GM23338 (cell line): ENCODE results near the gene CTNNA3. TPM values are rescaled to one million over a fixed set of nuclear protein-coding genes. Genes with fewer than 3 reads are reported as not detected.

ENCODE experiments used
- ATAC-seq: fragments of 200-7000 bp; cut with Tn5 transposase; 3 replicates; pipeline ENCODE4 v1.9.1; 2020
- DNase-seq: peaks from one replicate; pipeline ENCODE4 v3.0.0-alpha.2; 2015; ENCODE audit warnings: low spot score
- H2AFZ ChIP-seq: fragments of 200-600 bp; sonication (generic); 2 replicates; pipeline ENCODE4 v1.8.0; 2016; ENCODE audit warnings: antibody characterized with exemption, mild to moderate bottlenecking, moderate library complexity
- H3F3A ChIP-seq: fragments of 200-600 bp; sonication (generic); replicated peaks from 2 replicates; pipeline ENCODE4 v1.8.0; 2017; ENCODE audit warnings: antibody characterized with exemption, mixed run types, low read depth
- H3K27ac ChIP-seq: fragments of 200-600 bp; sonication (generic); 2 replicates; pipeline ENCODE4 v1.6.1; 2016; ENCODE audit warnings: low read depth
- H3K27me3 ChIP-seq: fragments of 200-600 bp; sonication (generic); 2 replicates; pipeline ENCODE4 v1.8.0; 2016; ENCODE audit warnings: mild to moderate bottlenecking, mixed run types, moderate library complexity; ENCODE audit not compliant: insufficient read depth
- H3K36me3 ChIP-seq: fragments of 200-600 bp; sonication (generic); 2 replicates; pipeline ENCODE4 v1.8.0; 2016; ENCODE audit warnings: mild to moderate bottlenecking; ENCODE audit not compliant: insufficient read depth
- H3K4me1 ChIP-seq: fragments of 200-600 bp; sonication (generic); 2 replicates; pipeline ENCODE4 v1.8.0; 2016; ENCODE audit warnings: mild to moderate bottlenecking, moderate library complexity; ENCODE audit not compliant: insufficient read depth
- H3K4me2 ChIP-seq: fragments of 200-600 bp; sonication (generic); 2 replicates; pipeline ENCODE4 v1.7.1; 2017; ENCODE audit warnings: mixed run types
- H3K4me3 ChIP-seq: fragments of 200-600 bp; sonication (generic); 2 replicates; pipeline ENCODE4 v1.6.1; 2016; ENCODE audit warnings: mixed run types
- H3K79me2 ChIP-seq: fragments of 200-600 bp; sonication (generic); replicated peaks from 2 replicates; pipeline ENCODE4 v1.8.0; 2017; ENCODE audit warnings: mild to moderate bottlenecking; ENCODE audit not compliant: insufficient read depth
- H3K9me2 ChIP-seq: fragments of 200-600 bp; sonication (generic); 2 replicates; pipeline ENCODE4 v1.8.0; 2017; ENCODE audit not compliant: insufficient read depth
- H4K20me1 ChIP-seq: fragments of 200-600 bp; sonication (generic); replicated peaks from 2 replicates; pipeline ENCODE4 v1.8.0; 2017; ENCODE audit warnings: mild to moderate bottlenecking; ENCODE audit not compliant: insufficient read depth
- H3K27ac Mint-ChIP-seq: 2 replicates; pipeline ENCODE4 v1.8.0; 2020; ENCODE audit warnings: inconsistent platforms, mild to moderate bottlenecking, moderate library complexity, mixed read lengths
- H3K27me3 Mint-ChIP-seq: 3 replicates; pipeline ENCODE4 v1.8.0; 2022; ENCODE audit warnings: low read depth, mild to moderate bottlenecking, moderate library complexity, mixed read lengths, inconsistent platforms; ENCODE audit not compliant: insufficient read depth, poor library complexity
- H3K36me3 Mint-ChIP-seq: 3 replicates; pipeline ENCODE4 v1.8.0; 2021; ENCODE audit warnings: low read depth, mild to moderate bottlenecking, inconsistent platforms, moderate library complexity, mixed read lengths
- H3K4me1 Mint-ChIP-seq: 3 replicates; pipeline ENCODE4 v1.8.0; 2020; ENCODE audit warnings: mild to moderate bottlenecking, inconsistent platforms, mixed read lengths
- H3K4me3 Mint-ChIP-seq: 3 replicates; pipeline ENCODE4 v1.8.0; 2021; ENCODE audit warnings: moderate library complexity, mild to moderate bottlenecking, inconsistent platforms, mixed read lengths
- H3K9me3 Mint-ChIP-seq: 3 replicates; pipeline ENCODE4 v1.8.0; 2020; ENCODE audit warnings: moderate library complexity, mild to moderate bottlenecking, inconsistent platforms, mixed read lengths
- CREB1 ChIP-seq: fragments of 250-450 bp; sonication (Bioruptor Pico); IDR thresholded peaks from 2 replicates; pipeline ENCODE4 v1.5.0; 2020; ENCODE audit warnings: low read depth, mild to moderate bottlenecking, moderate library complexity
- CTCF ChIP-seq, 2 experiments: fragments of 200-600 bp in 1 of 2; sonication (generic) in 1 of 2; conservative IDR thresholded peaks; 2 replicates each; pipeline versions ENCODE4 v1.5.1 to v1.6.1; 2016 to 2017; ENCODE audit warnings: antibody characterized with exemption in 2 of 2, low read depth in 2 of 2, mild to moderate bottlenecking in 2 of 2, moderate library complexity in 1 of 2
- ETS1 ChIP-seq: IDR thresholded peaks from 2 replicates; pipeline ENCODE4 v1.6.1; 2016; ENCODE audit warnings: antibody characterized with exemption
- EZH2phosphoT487 ChIP-seq: fragments of 200-600 bp; sonication (generic); IDR thresholded peaks from one replicate; pipeline ENCODE4 v1.8.1; 2018; ENCODE audit warnings: antibody characterized with exemption; ENCODE audit not compliant: unreplicated experiment
- JUNB ChIP-seq: IDR thresholded peaks from one replicate; pipeline ENCODE4 v1.6.1; 2016; ENCODE audit warnings: antibody characterized with exemption; ENCODE audit not compliant: unreplicated experiment
- NANOG ChIP-seq: IDR thresholded peaks from 2 replicates; pipeline ENCODE4 v1.6.1; 2016; ENCODE audit warnings: antibody characterized with exemption, borderline replicate concordance
- POLR2AphosphoS5 ChIP-seq: IDR thresholded peaks from 2 replicates; pipeline ENCODE4 v1.6.1; 2016; ENCODE audit warnings: antibody characterized with exemption, low read depth
- REST ChIP-seq: IDR thresholded peaks from one replicate; pipeline ENCODE4 v1.6.1; 2018; ENCODE audit warnings: antibody characterized with exemption; ENCODE audit not compliant: unreplicated experiment
- STAT1 ChIP-seq: IDR thresholded peaks from one replicate; pipeline ENCODE4 v1.6.1; 2016; ENCODE audit warnings: antibody characterized with exemption; ENCODE audit not compliant: unreplicated experiment
- ZNF114 ChIP-seq: fragments of 250-450 bp; sonication (Bioruptor Pico); IDR thresholded peaks from 2 replicates; pipeline ENCODE4 v1.5.0; 2020; ENCODE audit warnings: mild to moderate bottlenecking, moderate library complexity
- ZNF331 ChIP-seq: fragments of 250-450 bp; sonication (Bioruptor Pico); IDR thresholded peaks from 2 replicates; pipeline ENCODE4 v1.5.0; 2020; ENCODE audit warnings: low read depth, mild to moderate bottlenecking, moderate library complexity
- ZNF462 ChIP-seq: fragments of 250-450 bp; sonication (Bioruptor Pico); IDR thresholded peaks from 2 replicates; pipeline ENCODE4 v1.5.0; 2020; ENCODE audit warnings: mild to moderate bottlenecking, moderate library complexity
- polyA plus RNA-seq: library from polyadenylated mRNA; unstranded; fragments of >200 nt; fragmentation: Nextera tagmentation; extraction: Ambion mirVana; gene quantifications from 2 replicates; pipeline ENCODE4 v1.2.1, GENCODE V29; 2016
- total RNA-seq: library from RNA; depleted of rRNA; stranded (reverse); fragments of >200 nt; shearing (Covaris generic); gene quantifications from 2 replicates; pipeline ENCODE4 v1.2.3, GENCODE V29; 2014

Gene CTNNA3
- total and polyA plus RNA-seq, 2 experiments from 2014 or later = 0.71 to 3.3 TPM

- Histone ChIP-seq H3F3A (no peaks in the 10 kb centered on the region), H3K79me2 (no peaks in the 10 kb centered on the region), H3K4me2 (no peak overlapping the region), H3K4me3 (no peak overlapping the region), H3K4me1 (no peaks in the 10 kb centered on the region), H4K20me1 (no peaks in the 10 kb centered on the region), H3K36me3 (no peaks in the 10 kb centered on the region), H3K27ac (no peak overlapping the region), H2AFZ (no peak overlapping the region), H3K27me3 (no peaks in the 10 kb centered on the region), H3K9me2 (no peaks in the 10 kb centered on the region)
- Mint-ChIP-seq H3K4me3 (no peak overlapping the region), H3K27ac (no peak overlapping the region), H3K27me3 (peaks cover 2% of the 10 kb centered on the region), H3K36me3 (no peaks in the 10 kb centered on the region), H3K9me3 (no peaks in the 10 kb centered on the region), H3K4me1 (no peaks in the 10 kb centered on the region)
- ATAC-seq (no peak), DNase-seq (no peak)
- no peak for TF ChIP-seq EZH2phosphoT487
- no peak for TF ChIP-seq STAT1
- TF ChIP-seq ZNF331 (CRISPR knock-in tag) = no peak
- TF ChIP-seq NANOG = no peak
- TF ChIP-seq ZNF462 = no peak
- TF ChIP-seq POLR2AphosphoS5 = no peak
- TF ChIP-seq JUNB = no peak
- no peak for TF ChIP-seq CTCF (conservative IDR thresholded peaks at IDR 0.05; ENCODE audit: low read depth in 2 of 2)
- no peak for TF ChIP-seq CREB1 (CRISPR knock-in tag)
- TF ChIP-seq REST = no peak
- TF ChIP-seq ZNF114 = no peak
- no peak for TF ChIP-seq ETS1
Observed at GRCh38 chr10:67107670-67108069, 588.3 kb downstream of the CTNNA3 start.
